Activated naive CD8-positive, alpha-beta T cell (primary cell): ENCODE results near the gene DLK2.

Source experiments
- H3K27ac Mint-ChIP-seq: one replicate; pipeline ENCODE4 v1.8.0; 2021; ENCODE audit warnings: mixed read lengths
- H3K27me3 Mint-ChIP-seq: one replicate; pipeline ENCODE4 v1.8.0; 2021; ENCODE audit warnings: mixed read lengths
- H3K36me3 Mint-ChIP-seq: one replicate; pipeline ENCODE4 v1.8.0; 2021; ENCODE audit warnings: mixed read lengths
- H3K4me1 Mint-ChIP-seq: one replicate; pipeline ENCODE4 v1.8.0; 2021; ENCODE audit warnings: low read depth, mixed read lengths
- H3K4me3 Mint-ChIP-seq: one replicate; pipeline ENCODE4 v1.8.0; 2021; ENCODE audit warnings: mild to moderate bottlenecking, mixed read lengths
- H3K9me3 Mint-ChIP-seq: one replicate; pipeline ENCODE4 v1.8.0; 2021; ENCODE audit warnings: low read depth, mixed read lengths

DLK2 gene

DNA sequence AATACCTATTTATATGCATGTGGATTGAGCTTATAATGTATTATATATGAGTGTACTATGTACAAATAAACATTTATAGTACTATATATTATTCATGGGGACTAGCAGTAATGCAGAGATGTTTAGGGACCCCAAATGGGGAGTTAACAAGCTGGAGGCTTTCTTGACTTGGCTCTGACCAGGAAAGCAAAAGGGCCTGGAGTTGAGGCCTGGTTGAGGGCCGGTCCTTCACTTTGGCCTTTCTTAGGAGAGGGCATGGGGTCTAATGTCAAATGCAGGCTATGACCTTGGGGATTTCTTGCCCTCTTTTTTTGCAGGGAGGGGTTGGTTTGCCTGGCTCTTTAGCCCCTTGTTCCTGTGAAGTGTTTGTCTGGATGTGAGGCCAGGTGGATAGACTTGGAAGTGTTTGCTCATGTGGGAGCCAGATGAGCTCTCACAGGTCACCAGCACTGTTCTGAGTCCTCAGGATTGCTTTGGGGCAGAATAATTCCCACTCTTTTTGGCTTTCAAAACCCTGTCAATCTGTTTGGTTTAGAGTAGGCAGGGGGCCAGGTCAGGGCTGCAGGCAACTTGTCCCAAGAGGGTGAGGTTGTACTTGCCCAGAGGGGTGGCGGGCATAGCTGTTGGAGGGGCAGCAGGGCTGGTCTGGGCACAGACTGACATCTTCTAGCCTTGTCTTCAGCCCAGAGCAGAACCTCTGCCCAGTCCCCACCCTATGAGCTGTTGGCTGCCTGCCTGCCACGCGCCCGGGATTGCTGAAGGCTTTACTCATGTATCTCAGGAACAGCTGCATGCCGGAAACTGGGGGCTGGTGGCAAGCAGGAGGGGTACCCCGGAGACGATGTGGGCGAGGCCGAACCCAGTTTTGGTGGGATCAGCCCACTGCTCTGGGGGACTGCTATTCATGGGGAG, 36.7 kb upstream of the DLK2 start:
- Mint-ChIP-seq H3K4me1 (peaks cover 27% of the 10 kb centered on the region), H3K27ac (no peak overlapping the region), H3K4me3 (no peak overlapping the region), H3K27me3 (no peaks in the 10 kb centered on the region), H3K9me3 (no peaks in the 10 kb centered on the region), H3K36me3 (no peaks in the 10 kb centered on the region)

DNA sequence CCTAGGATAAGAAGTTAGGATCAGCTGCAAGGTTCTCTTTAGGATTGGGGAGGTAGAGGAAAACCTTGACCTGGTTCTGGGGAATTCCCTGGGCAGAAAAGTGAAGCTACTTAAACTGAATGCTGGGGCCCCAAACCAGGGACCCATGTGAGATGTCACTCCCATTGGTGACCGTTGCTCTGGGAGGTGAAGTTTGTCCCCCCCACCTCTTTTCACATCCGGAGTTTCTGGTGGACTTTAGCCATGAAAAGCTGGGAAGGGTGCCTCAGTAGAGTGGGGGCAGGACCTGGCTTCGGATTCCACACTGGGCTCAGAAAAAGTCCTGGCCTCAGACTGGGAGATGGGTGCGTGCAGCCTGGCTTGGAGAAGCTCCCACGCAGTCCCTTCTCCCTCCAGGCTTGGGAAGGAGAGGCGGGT, 35.2 kb upstream of the DLK2 start:
- Mint-ChIP-seq H3K36me3 (no peaks in the 10 kb centered on the region), H3K9me3 (no peaks in the 10 kb centered on the region), H3K4me1 (peaks cover 24% of the 10 kb centered on the region), H3K27me3 (no peaks in the 10 kb centered on the region), H3K4me3 (no peak overlapping the region), H3K27ac (no peak overlapping the region)

DNA sequence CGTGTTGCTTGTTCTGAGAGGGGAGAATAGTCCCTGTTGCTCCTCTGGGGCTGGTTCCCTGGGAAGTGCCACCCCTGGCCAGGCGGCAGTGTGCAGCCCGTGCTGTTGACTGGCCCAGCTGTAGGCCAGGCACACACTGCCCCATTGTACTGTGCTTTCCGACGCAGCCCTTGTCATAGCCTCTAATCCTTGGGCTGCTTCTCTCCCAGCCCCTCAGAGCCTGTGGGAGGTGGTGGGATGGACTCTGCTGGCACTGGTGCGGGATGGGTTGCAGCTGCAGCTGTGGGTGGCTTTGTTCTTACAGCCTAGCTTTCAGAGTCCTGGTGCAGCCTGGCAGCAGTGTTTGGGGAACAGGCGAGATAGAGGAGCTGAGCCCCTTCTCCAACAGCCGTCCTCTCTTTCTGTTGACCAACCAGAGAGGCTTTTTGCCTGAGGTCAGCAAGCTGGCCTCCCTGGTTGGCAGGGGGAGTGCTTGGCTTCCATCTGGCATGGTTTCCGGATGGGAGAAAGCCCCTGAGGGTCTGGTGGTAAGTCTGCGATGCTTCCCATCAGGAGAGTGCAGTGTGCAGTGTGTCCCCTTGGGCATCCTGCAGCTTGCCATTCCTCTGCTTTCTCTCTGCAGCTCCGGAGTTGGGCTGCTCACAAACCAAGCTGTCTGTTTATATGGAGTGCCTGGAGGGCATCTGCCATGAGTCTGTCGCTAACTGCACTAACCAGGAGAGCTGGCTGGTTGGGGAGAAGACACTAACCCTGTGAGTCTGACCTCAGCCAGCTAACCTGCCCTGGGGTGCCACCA, 34.1 kb upstream of the DLK2 start:
- H3K27me3 Mint-ChIP-seq, result no peaks in the 10 kb centered on the region
- peaks cover 15% of the 10 kb centered on the region for H3K4me1 Mint-ChIP-seq
- H3K27ac Mint-ChIP-seq, result no peak overlapping the region
- H3K9me3 Mint-ChIP-seq, result no peaks in the 10 kb centered on the region
- no peak overlapping the region for H3K4me3 Mint-ChIP-seq
- H3K36me3 Mint-ChIP-seq, result no peaks in the 10 kb centered on the region

DNA sequence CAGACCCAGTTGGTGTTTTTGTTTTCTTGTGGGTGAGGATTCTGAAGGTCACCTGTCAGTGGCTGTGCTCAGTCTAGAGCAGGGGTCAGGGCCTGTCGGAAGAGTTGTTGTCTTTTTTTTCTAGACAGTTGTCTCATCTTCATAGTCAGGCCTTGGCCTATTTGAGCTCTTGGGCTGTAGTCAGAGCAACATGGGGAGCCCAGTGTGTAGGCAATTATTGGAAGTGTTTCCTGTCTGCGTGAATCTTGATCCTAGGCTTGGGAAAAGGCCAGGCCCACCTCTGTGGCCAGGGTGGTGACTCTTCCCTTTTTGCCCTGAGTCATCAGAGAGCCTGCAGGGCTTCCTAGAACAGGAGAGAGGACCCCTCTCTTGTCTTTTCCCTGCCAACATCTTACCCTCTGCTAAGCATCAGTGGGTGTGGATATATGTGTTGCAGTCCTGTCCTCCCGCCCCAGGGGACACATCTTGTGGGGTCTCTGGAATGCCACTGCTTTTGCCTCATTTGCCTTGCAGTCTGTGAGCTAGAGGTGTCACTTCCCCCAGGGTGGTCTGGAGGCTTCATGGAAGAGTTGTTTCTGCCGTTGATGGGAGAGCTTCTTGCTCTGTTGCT, 33.4 kb upstream of the DLK2 start:
- Mint-ChIP-seq H3K4me1 (peaks cover 9% of the 10 kb centered on the region), H3K27ac (no peak overlapping the region), H3K36me3 (no peaks in the 10 kb centered on the region), H3K9me3 (no peaks in the 10 kb centered on the region), H3K4me3 (no peak overlapping the region), H3K27me3 (no peaks in the 10 kb centered on the region)

DNA sequence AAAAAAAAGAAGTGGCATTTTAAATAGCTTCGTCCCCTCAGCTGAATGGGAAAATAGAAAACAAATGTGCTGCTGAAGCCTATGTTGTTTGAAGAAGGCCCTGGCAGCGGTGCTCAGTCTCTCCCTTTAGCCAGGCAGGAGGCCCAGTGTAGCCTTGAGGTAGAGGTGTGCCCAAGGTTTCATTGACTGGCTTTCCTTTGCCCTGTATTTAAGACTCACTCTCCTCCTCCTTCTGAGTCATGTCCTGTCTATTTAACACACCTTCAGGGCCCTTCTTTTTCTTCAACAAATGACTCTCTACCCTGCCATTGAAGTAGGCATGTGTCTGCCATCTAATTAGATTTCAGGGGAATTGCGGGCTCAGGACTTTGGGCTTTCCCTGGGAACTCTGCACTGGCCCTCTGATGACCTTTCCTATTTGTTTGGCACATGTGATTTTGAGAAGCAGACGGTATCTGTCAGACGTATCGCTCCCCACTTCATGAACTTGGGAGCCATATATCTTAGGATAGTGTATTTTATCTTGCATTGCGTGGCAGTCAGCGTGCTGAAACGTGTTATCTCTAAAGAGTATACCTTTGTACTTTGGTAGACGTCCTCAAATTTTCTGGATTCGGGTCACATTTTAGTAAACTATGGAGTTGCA, 26.4 kb upstream of the DLK2 start:
- no peaks in the 10 kb centered on the region for H3K9me3 Mint-ChIP-seq
- H3K4me1 Mint-ChIP-seq, result peaks cover 55% of the 10 kb centered on the region
- no peak overlapping the region for H3K27ac Mint-ChIP-seq
- no peaks in the 10 kb centered on the region for H3K27me3 Mint-ChIP-seq
- H3K4me3 Mint-ChIP-seq, result peak overlapping the region; percentile 17
- H3K36me3 Mint-ChIP-seq, result peaks cover 2% of the 10 kb centered on the region

DNA sequence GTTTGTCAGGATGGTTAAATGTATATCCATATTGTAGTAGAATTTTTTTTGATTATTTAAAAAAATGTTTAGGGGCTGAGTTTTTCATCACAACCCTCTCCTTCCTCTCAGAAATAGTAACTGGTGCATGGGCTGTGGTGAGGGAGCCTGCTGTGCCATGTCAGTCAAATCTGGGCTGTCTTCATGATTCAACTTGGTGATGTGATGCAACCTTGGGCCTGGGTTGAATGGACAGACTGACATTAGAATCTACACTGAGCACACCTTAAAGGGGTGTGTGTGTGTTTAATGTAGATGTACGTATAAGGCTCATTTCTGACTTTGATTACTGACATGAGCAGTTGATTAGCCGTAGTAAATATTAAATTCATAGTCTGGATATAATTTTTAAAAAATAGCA, 25.7 kb upstream of the DLK2 start:
- Mint-ChIP-seq H3K4me3 (no peak overlapping the region), H3K36me3 (peaks cover 2% of the 10 kb centered on the region), H3K27me3 (no peaks in the 10 kb centered on the region), H3K9me3 (no peaks in the 10 kb centered on the region), H3K4me1 (peaks cover 58% of the 10 kb centered on the region), H3K27ac (no peak overlapping the region)

DNA sequence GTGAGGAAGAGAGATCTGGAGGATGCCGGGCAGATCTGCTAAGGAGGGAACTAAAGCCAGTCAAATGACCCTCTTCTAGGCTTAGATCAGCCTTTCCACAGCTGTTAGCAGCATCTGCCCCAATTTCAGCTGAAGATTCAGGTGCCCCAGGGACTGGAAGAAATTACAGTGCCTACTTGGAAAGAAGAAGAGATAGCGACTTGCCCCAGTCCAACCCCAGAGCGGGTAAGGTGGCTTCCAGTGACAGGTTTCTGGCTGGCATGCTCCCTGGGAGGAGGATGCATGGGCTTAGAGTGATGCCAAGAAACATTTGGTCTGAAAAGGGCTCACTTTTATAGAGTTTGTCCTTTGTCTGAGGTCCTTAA, 22.6 kb upstream of the DLK2 start:
- Mint-ChIP-seq H3K27ac (peak overlapping the region; percentile 85), H3K4me3 (peak overlapping the region; percentile 89), H3K36me3 (peaks cover 2% of the 10 kb centered on the region), H3K27me3 (no peaks in the 10 kb centered on the region), H3K4me1 (peaks cover 51% of the 10 kb centered on the region), H3K9me3 (no peaks in the 10 kb centered on the region)

DNA sequence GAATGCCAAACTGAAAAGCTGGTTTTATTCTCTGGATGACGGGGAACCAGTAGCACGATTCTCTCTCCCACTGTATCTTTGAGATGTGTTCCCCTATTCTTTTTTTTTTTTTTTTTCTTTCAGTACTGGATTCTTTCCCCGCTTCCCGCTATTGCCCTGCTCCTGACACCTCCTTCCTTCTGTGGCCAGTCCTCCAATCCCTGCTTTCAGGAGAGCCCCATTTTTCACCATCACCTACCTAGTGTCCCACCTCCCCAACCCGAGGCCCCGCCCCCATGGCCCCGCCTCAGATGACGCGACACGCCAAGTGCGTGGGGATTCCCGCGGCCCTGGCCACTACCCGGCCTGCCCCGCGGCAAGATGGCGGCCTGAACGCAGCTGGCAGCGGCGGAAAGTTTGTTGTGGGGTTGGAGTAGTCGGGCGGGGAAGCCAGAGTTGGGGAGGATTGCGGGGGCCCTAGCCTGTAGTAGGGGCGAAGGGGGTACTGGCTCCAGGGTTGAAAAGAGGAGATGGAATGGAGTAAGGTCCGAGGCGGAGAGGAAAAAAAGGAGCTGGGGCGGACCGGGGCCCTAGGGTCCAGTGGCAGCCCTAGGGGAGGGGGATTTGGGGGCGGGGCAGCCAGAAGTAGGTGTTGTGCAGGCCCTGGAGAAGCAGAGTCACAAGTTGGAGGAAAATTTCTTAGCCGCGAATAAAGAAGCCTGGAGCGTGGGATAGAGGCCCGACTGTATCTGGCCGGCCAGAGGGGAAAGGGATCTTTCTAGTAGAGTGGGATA, 22.1 kb upstream of the DLK2 start, which contains the start of gene TJAP1:
Gene TJAP1 (plus strand): TSS at position 336 of the 773 bp plus-strand sequence. CDS start 21,432 bp downstream, outside the sequence.
- H3K36me3 Mint-ChIP-seq, result peaks cover 2% of the 10 kb centered on the region
- H3K9me3 Mint-ChIP-seq, result no peaks in the 10 kb centered on the region
- no peaks in the 10 kb centered on the region for H3K27me3 Mint-ChIP-seq
- H3K27ac Mint-ChIP-seq, result peak within 1 kb of the TSS; percentile 85
- H3K4me1 Mint-ChIP-seq, result peaks cover 49% of the 10 kb centered on the region
- peak within 1 kb of the TSS; percentile 89 for H3K4me3 Mint-ChIP-seq

DNA sequence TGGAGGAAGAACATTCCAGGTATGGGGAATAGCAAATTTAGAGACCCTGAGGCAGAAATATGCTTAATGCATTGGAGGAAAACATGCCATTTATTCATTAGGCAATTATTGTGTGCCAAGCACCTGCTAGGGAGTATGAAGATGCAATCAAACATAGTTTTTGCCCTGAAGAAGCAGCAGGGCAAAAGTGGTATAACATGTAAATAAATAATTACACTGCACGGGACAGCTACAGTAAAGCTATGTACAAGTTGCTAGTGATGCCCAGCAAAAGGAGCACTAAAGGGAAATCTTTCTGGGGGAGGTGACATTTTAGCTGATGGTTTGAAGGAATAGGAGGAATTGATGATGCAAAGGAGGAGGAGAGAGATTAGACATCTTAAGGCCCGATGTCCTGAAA, 21.4 kb upstream of the DLK2 start:
- Mint-ChIP-seq H3K9me3 (no peaks in the 10 kb centered on the region), H3K27ac (peak overlapping the region; percentile 85), H3K36me3 (peaks cover under 1% of the 10 kb centered on the region), H3K4me1 (peaks cover 42% of the 10 kb centered on the region), H3K27me3 (no peaks in the 10 kb centered on the region), H3K4me3 (peak overlapping the region; percentile 89)

DNA sequence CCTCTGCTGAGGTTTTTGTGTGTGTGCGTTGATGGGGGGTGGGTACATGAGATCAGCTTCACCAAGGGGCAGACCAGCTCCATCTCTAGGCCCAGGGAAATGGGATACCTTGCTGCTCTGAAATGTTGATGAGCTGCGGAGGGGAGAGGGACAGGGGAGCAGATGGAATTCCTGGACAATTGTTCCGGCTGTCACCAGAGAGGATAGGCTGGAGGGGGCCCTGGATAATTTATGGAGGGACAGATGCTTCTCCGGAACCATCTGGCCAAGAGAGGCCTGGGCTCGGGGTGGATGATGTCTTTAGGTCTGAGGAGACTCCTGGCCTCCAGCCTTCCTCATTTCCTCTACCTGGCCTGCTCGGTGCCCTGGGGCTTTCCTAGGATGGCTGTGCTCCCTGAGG, 20.2 kb upstream of the DLK2 start:
- Mint-ChIP-seq H3K9me3 (no peaks in the 10 kb centered on the region), H3K4me3 (no peak overlapping the region), H3K4me1 (peaks cover 33% of the 10 kb centered on the region), H3K27me3 (no peaks in the 10 kb centered on the region), H3K27ac (no peak overlapping the region), H3K36me3 (no peaks in the 10 kb centered on the region)

DNA sequence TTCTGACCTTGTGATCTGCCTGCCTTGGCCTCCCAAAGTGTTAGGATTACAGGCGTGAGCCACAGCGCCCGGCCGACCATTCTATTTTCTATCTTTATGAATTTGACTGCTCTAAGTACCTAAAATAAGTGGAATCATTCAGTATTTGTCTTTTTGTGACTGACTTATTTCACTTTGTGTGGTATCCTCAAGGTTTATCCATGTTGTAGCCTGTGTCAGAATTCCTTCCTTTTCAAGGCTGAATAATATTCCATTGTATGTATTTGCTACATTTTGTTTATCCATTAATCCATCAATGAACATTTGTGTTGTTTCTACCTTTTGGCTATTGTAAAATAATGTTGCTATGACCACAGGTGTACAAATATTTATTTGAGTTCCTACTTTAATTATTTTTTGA, 17.2 kb upstream of the DLK2 start:
- no peaks in the 10 kb centered on the region for H3K36me3 Mint-ChIP-seq
- no peak overlapping the region for H3K27ac Mint-ChIP-seq
- peaks cover 5% of the 10 kb centered on the region for H3K27me3 Mint-ChIP-seq
- H3K9me3 Mint-ChIP-seq, result no peaks in the 10 kb centered on the region
- no peak overlapping the region for H3K4me3 Mint-ChIP-seq
- peaks cover 11% of the 10 kb centered on the region for H3K4me1 Mint-ChIP-seq

DNA sequence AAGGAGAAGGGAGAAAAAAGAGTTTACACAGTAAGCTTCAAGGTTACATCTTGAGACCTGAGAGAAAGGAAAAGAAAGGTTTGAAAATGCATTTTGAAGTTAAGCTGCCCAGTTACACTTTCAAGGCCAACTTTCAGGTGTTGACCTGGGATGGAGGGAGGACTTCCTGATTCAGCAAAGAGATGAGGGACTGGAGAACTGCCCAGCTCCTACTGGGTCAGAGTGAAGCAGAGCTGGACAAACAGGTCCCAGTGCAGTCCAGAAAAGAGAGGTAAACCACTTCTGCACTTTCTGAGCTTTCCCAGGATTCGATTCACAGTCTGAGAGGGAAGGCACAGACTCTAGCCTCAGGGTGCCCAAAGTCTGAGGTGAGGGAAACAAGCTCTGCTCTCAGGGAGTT, 16.1 kb upstream of the DLK2 start:
- H3K9me3 Mint-ChIP-seq, result no peaks in the 10 kb centered on the region
- no peaks in the 10 kb centered on the region for H3K36me3 Mint-ChIP-seq
- H3K4me1 Mint-ChIP-seq, result peaks cover under 1% of the 10 kb centered on the region
- peaks cover 11% of the 10 kb centered on the region for H3K27me3 Mint-ChIP-seq
- H3K27ac Mint-ChIP-seq, result no peak overlapping the region
- no peak overlapping the region for H3K4me3 Mint-ChIP-seq

DNA sequence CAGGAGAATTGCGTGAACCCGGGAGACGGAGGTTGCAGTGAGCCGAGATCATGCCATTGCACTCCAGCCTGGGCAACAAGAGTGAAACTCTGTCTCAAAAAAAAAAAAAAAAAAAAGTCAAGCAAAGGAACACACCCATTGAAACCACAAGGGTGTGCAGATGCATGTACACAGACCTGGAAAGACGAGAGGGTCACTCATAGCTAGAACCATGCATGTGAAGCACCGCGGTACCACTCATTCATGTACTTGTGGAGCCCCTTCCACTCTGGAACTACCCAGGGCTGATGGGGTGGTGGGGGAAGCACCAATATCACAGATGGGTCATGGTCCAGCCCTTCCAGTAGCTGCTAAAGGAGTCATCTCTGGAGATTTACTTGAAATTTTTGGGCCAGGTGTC, 14.6 kb upstream of the DLK2 start:
- Mint-ChIP-seq H3K9me3 (no peaks in the 10 kb centered on the region), H3K27me3 (peaks cover 12% of the 10 kb centered on the region), H3K4me3 (no peak overlapping the region), H3K4me1 (no peaks in the 10 kb centered on the region), H3K36me3 (no peaks in the 10 kb centered on the region), H3K27ac (no peak overlapping the region)
